GM23248 (cell line): Measurements from ENCODE around the gene PPM1H.

Source experiments
- EZH2 ChIP-seq: fragments of 200-600 bp; sonication (generic); IDR thresholded peaks from 2 replicates; pipeline ENCODE4 v1.6.1; 2018; ENCODE audit warnings: antibody characterized with exemption, mild to moderate bottlenecking; ENCODE audit not compliant: insufficient read depth, poor library complexity, severe bottlenecking
- EZH2phosphoT487 ChIP-seq: fragments of 200-600 bp; sonication (generic); IDR thresholded peaks from 2 replicates; pipeline ENCODE4 v1.6.1; 2018; ENCODE audit warnings: antibody characterized with exemption, moderate library complexity, mild to moderate bottlenecking, low read depth; ENCODE audit not compliant: insufficient read depth

DNA sequence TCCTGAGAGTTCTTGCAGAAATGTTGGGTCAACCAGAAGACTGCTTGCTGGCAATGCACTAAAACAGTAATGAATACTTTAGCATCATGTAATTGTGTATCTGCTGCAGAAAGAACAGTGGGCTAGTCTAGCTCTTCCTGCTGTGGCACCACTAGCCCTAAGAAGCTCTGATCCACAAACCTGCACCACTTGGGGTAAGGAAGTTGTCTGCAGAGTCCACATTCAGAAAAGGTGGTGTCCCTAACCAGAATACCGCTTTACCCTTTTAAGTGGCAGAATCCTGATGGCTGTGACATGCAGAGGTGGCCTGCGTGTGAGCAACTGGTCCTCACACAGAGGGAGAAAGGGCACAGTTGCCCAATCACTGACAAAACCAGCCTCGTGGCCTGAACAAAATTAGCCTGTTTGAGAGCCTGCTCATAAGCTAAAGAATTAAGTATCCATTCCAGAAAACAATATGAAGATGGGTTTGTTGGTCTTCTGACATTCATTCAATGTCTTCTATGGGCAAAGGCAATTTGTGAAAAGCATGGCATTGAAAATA, 165.8 kb downstream of the PPM1H start:
- no peak for TF ChIP-seq EZH2phosphoT487
- TF ChIP-seq EZH2: no peak
